HG02943 (cell line): ENCODE results near the gene SEC14L2.

Experiments used
- ATAC-seq: cut with Tn5 transposase; IDR thresholded peaks from one replicate; pipeline ENCODE4 v1.9.1; 2021; ENCODE audit warnings: mild to moderate bottlenecking, low read depth, moderate library complexity; ENCODE audit not compliant: unreplicated experiment

Gene SEC14L2

DNA sequence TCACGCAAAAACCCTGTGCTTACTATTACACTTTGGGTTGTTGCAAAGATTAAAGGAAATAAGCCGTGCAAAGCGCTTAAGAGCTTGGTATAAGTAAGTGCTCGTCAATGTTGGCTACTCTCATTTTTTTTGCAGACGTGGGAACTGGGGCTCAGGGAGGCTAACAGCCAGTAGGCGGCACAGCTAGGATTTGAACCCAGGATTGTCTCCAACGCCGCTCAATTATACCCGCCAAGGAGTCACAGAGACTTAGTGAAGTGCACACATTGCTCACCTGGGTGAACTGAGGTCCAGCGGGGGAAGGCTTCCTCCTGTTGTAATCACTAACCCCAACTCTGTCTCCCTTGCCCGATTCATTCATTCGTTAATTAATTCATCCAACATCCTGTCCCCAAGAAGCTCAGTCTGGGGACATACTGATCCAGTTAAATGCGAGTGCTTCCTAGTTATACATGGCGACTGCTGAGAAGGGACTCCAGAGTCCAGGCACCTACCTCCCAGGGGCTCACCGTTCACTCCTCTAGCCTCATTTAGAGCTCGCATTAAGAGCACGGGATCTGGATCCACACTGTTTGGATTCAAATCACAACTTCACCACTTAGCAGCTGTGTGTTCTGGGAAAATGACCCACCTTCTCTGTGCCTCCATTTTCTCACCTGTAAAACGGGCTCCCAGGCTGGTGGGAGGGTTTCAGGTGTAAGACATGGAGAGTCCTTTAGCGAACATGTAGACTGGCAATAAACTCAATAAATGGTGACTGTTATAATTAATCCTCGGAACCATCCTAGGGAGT lies 27.9 kb downstream of the SEC14L2 start:
- ATAC-seq = no peak

- no peak for ATAC-seq
These were observed 28.5 kb downstream of the SEC14L2 start for GRCh38 chr22:30425327-30425615.

GRCh38 chr22:30425616-30426387 lies 29.0 kb downstream of the SEC14L2 start, which contains the start of gene MTFP1:
Gene MTFP1, plus strand, starts transcription at chr22:30425768. Its CDS starts 112 bp downstream, at chr22:30425880.
- ATAC-seq = no peak

- ATAC-seq = no peak
These were observed 29.9 kb downstream of the SEC14L2 start for GRCh38 chr22:30426388-30427353.

GRCh38 chr22:30427871-30428270 lies 31.1 kb downstream of the SEC14L2 start:
- no peak for ATAC-seq

DNA sequence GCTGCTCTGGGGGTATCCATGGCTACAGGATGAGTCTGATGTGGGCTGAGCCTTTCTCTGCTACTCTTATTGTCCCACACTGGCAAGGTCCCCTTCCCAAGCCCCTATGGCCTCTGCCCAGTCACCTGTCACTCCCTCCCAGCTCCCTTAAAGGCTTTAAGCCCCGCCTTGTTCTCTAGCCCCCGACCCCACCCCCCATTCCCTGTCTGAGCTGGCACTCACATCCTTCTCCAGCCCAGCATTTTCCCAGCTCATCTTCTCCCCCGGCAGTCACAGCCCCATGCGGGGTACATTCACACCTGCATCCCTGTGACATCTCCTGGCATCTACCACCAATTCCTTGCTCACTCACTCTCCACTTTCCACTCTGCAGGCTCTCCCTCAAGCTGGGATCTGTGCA lies 33.1 kb downstream of the SEC14L2 start:
- no peak for ATAC-seq

GRCh38 chr22:30430933-30431332 lies 34.1 kb downstream of the SEC14L2 start:
- ATAC-seq = no peak

DNA sequence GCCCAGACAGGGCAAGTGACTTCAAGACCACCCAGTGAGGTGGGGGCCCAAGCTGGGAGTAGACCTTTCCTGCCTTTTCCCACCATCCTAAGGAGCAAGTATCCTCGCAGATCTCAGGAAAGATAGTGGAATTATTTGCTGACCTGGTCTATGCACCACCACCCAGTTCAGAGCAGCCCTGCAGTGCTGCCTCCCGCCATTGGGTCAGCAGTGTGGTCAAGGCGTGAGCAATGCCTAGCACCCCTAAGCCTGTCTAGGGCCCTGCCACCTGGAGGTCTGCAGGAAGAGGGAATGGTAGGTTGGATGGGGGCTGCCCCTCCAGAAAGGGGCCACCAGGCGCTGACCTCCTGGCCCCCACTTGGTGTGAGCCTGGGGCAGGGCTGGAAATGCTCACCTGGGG lies 35.3 kb downstream of the SEC14L2 start:
- ATAC-seq = no peak

DNA sequence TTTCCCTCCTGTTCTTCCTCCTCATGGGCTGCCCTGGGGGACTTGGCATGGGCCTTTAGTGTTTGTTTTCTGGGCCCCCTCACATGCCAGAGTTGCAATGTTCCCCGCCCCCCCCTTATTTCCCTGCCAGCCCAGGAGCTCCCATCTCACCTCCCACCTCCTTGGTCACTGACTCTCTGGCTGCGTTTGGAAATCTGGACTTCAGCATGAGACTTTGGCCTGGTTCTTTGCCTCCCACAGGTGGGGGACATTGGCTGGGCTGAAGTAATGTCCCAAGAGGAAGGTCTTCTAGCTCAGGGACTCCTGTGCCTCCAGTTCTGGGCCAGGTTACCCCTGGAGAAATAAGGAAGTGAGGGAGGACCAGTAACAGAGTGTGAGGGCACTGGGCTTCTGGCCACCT lies 35.7 kb downstream of the SEC14L2 start:
- no peak for ATAC-seq

- no peak for ATAC-seq
These were observed 36.4 kb downstream of the SEC14L2 start for GRCh38 chr22:30433227-30433626.

DNA sequence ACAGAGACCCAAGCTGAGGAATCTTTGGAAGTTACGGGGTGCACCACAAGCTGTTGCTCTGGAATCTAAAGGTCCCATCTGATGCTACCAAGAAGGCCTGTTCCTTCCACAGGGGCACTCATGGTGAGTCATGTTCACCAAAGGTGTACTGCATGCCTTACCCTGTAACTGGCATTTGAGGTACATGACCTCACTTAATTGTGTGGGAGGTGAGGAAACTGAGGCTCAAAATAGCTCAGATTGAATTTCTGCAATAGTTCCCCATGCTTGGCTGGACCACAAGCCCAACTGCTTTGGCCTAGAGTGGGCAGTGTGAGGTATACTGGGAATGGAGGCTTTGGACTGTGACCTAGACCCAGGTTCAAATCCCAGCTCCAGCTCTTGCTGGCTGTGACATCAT lies 37.0 kb downstream of the SEC14L2 start:
- ATAC-seq = no peak

- no peak for ATAC-seq
These were observed 38.0 kb downstream of the SEC14L2 start for GRCh38 chr22:30434843-30435242.

- ATAC-seq = no peak
These were observed 38.9 kb downstream of the SEC14L2 start for GRCh38 chr22:30435674-30436126.

GRCh38 chr22:30436196-30436595 lies 39.4 kb downstream of the SEC14L2 start:
- ATAC-seq = no peak

GRCh38 chr22:30438559-30438958 lies 41.7 kb downstream of the SEC14L2 start:
- ATAC-seq = no peak

DNA sequence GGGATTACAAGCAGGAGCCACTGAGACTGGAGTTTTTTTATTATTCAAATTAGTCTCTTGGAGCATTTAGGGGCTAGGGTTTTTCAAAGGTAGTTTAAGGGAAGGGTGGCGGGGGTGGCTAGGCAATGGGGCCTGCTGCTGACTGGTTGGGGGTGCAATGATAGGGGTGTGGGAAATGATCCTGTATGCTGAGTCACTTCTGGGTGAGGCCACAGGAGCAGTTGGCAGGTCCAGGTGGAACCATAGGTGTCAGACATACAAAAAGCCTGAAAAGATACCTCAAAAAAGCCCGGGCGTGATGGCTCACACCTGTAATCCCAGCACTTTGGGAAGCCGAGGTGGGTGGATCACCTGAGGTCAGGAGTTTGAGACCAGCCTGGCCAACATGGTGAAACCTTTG lies 42.4 kb downstream of the SEC14L2 start:
- no peak for ATAC-seq

- no peak for ATAC-seq
These were observed 43.0 kb downstream of the SEC14L2 start for GRCh38 chr22:30439836-30440235.

GRCh38 chr22:30441088-30441487 lies 44.3 kb downstream of the SEC14L2 start:
- ATAC-seq = no peak

- no peak for ATAC-seq
These were observed 48.0 kb downstream of the SEC14L2 start for GRCh38 chr22:30444632-30445437.
